HEK293 (cell line): ENCODE results near the gene HEYL.

Source experiments
- CTCF ChIA-PET: fragments of 350-600 bp; formaldehyde crosslinking; extraction: SDS; loops from one replicate; lab custom pipeline; 2021; ENCODE audit warnings: antibody characterized with exemption; lab: Yijun Ruan, JAX
- POLR2A ChIA-PET: fragments of 300-600 bp; formaldehyde crosslinking; extraction: SDS; loops from one replicate; lab custom pipeline; 2020; ENCODE audit warnings: antibody characterized with exemption, inconsistent platforms; lab: Yijun Ruan, JAX
- H3K27ac ChIP-seq: fragments of 200-500 bp; sonication (Bioruptor generic); 2 replicates; pipeline ENCODE4 v1.5.1; 2014; ENCODE audit warnings: low read depth, low read length, control low read depth, inconsistent platforms; ENCODE audit errors: extremely low read depth
- H3K36me3 ChIP-seq, 2 experiments: fragments of 200-500 bp in 1 of 2; sonication (Bioruptor generic) in 1 of 2; 1 replicate in 1 of 2; 2 replicates in 1 of 2; pipeline ENCODE4 v1.5.1; 2014 to 2017; ENCODE audit warnings: inconsistent platforms in 2 of 2, low read length in 2 of 2; ENCODE audit not compliant: control insufficient read depth in 2 of 2, insufficient read depth in 1 of 2
- H3K4me1 ChIP-seq: fragments of 200-500 bp; sonication (Bioruptor generic); 2 replicates; pipeline ENCODE4 v1.5.1; 2014; ENCODE audit warnings: mild to moderate bottlenecking, low read length, inconsistent platforms; ENCODE audit not compliant: control insufficient read depth, insufficient read depth
- H3K4me3 ChIP-seq: 2 replicates; pipeline ENCODE4 v1.5.1; 2011; ENCODE audit warnings: low read depth, mild to moderate bottlenecking, control low read depth, low read length, moderate library complexity
- H3K9me3 ChIP-seq: fragments of 200-500 bp; sonication (Bioruptor generic); 2 replicates; pipeline ENCODE4 v1.5.1; 2014; ENCODE audit warnings: low read depth, low read length, inconsistent platforms; ENCODE audit not compliant: control insufficient read depth, insufficient read depth
- GLIS1 ChIP-seq: fragments of 450-650 bp; formaldehyde crosslinking; IDR thresholded peaks from 2 replicates; pipeline ENCODE4 v1.5.1; 2016; ENCODE audit warnings: missing biosample characterization, missing genetic modification characterization
- KLF1 ChIP-seq: fragments of 450-650 bp; formaldehyde crosslinking; IDR thresholded peaks from 2 replicates; pipeline ENCODE4 v1.5.1; 2016; ENCODE audit warnings: missing biosample characterization, missing genetic modification characterization
- KLF17 ChIP-seq: fragments of 450-650 bp; formaldehyde crosslinking; IDR thresholded peaks from 2 replicates; pipeline ENCODE4 v1.5.1; 2016; ENCODE audit warnings: missing biosample characterization, missing genetic modification characterization
- KLF9 ChIP-seq: fragments of 450-650 bp; formaldehyde crosslinking; IDR thresholded peaks from 2 replicates; pipeline ENCODE4 v1.5.1; 2016; ENCODE audit warnings: missing biosample characterization, missing genetic modification characterization, low read depth
- SCRT1 ChIP-seq: fragments of 450-650 bp; formaldehyde crosslinking; IDR thresholded peaks from 2 replicates; pipeline ENCODE4 v1.5.1; 2016; ENCODE audit warnings: missing biosample characterization, missing genetic modification characterization, borderline replicate concordance
- SCRT2 ChIP-seq: fragments of 450-650 bp; formaldehyde crosslinking; IDR thresholded peaks from 2 replicates; pipeline ENCODE4 v1.5.1; 2016; ENCODE audit warnings: missing biosample characterization, missing genetic modification characterization
- SP2 ChIP-seq: fragments of 450-650 bp; formaldehyde crosslinking; IDR thresholded peaks from 2 replicates; pipeline ENCODE4 v1.5.1; 2016; ENCODE audit warnings: missing biosample characterization, missing genetic modification characterization
- ZBTB48 ChIP-seq: fragments of 450-650 bp; formaldehyde crosslinking; IDR thresholded peaks from 2 replicates; pipeline ENCODE4 v1.5.1; 2016; ENCODE audit warnings: missing biosample characterization, missing genetic modification characterization
- ZEB2 ChIP-seq: fragments of 450-650 bp; formaldehyde crosslinking; IDR thresholded peaks from 2 replicates; pipeline ENCODE4 v1.5.1; 2016; ENCODE audit warnings: missing biosample characterization, missing genetic modification characterization
- ZFHX2 ChIP-seq: fragments of 450-650 bp; formaldehyde crosslinking; conservative IDR thresholded peaks from 2 replicates; pipeline ENCODE4 v1.5.1; 2016; ENCODE audit warnings: missing biosample characterization, missing genetic modification characterization
- ZFP3 ChIP-seq: fragments of 450-650 bp; formaldehyde crosslinking; IDR thresholded peaks from 2 replicates; pipeline ENCODE4 v1.5.1; 2016; ENCODE audit warnings: low read depth, missing biosample characterization, missing genetic modification characterization
- ZIC2 ChIP-seq: fragments of 450-650 bp; formaldehyde crosslinking; IDR thresholded peaks from 2 replicates; pipeline ENCODE4 v1.5.1; 2016; ENCODE audit warnings: missing biosample characterization, missing genetic modification characterization
- ZNF2 ChIP-seq: fragments of 450-650 bp; formaldehyde crosslinking; IDR thresholded peaks from 2 replicates; pipeline ENCODE4 v1.5.1; 2016; ENCODE audit warnings: missing biosample characterization, missing genetic modification characterization
- ZNF548 ChIP-seq: fragments of 450-650 bp; formaldehyde crosslinking; IDR thresholded peaks from 2 replicates; pipeline ENCODE4 v1.5.1; 2016; ENCODE audit warnings: missing biosample characterization, missing genetic modification characterization
- ZNF561 ChIP-seq: fragments of 450-650 bp; IDR thresholded peaks from 2 replicates; pipeline ENCODE4 v1.5.1; 2018; ENCODE audit warnings: missing biosample characterization, missing genetic modification characterization, borderline replicate concordance
- ZNF626 ChIP-seq: fragments of 450-650 bp; sonication (Bioruptor Pico); formaldehyde crosslinking; IDR thresholded peaks from 2 replicates; pipeline ENCODE4 v1.5.1; 2018; ENCODE audit warnings: missing biosample characterization, missing genetic modification characterization, inconsistent platforms
- ZNF660 ChIP-seq: fragments of 450-650 bp; IDR thresholded peaks from 2 replicates; pipeline ENCODE4 v1.5.1; 2018; ENCODE audit warnings: missing biosample characterization, mild to moderate bottlenecking, missing genetic modification characterization
- ZNF76 ChIP-seq: fragments of 450-650 bp; formaldehyde crosslinking; IDR thresholded peaks from 2 replicates; pipeline ENCODE4; 2016; ENCODE audit warnings: low read depth, missing biosample characterization, missing genetic modification characterization, borderline replicate concordance
- ZNF791 ChIP-seq: fragments of 450-650 bp; formaldehyde crosslinking; IDR thresholded peaks from 2 replicates; pipeline ENCODE4 v1.5.1; 2016; ENCODE audit warnings: missing biosample characterization, missing genetic modification characterization
- ZXDB ChIP-seq: fragments of 450-650 bp; formaldehyde crosslinking; IDR thresholded peaks from 2 replicates; pipeline ENCODE4 v1.5.1; 2016; ENCODE audit warnings: missing biosample characterization, missing genetic modification characterization
- TF ChIP-seq, protein P1 (sequence below): sonication (generic); formaldehyde crosslinking; IDR thresholded peaks from 2 replicates; pipeline ENCODE4 v1.8.1; 2022; ENCODE audit warnings: mild to moderate bottlenecking, moderate library complexity, missing genetic modification reagents
- TF ChIP-seq, protein P2 (sequence below): fragments of 450-650 bp; formaldehyde crosslinking; IDR thresholded peaks from 2 replicates; pipeline ENCODE4 v1.5.1; 2016; ENCODE audit warnings: missing biosample characterization, missing genetic modification characterization
- TF ChIP-seq, protein P3 (sequence below): fragments of 450-650 bp; formaldehyde crosslinking; IDR thresholded peaks from 2 replicates; pipeline ENCODE4 v1.5.1; 2016; ENCODE audit warnings: missing biosample characterization, missing genetic modification characterization
- TF ChIP-seq, protein P4 (sequence below): fragments of 450-650 bp; formaldehyde crosslinking; IDR thresholded peaks from 2 replicates; pipeline ENCODE4 v1.5.1; 2017; ENCODE audit warnings: missing biosample characterization, missing genetic modification characterization
- TF ChIP-seq, protein P5 (sequence below): fragments of 450-650 bp; formaldehyde crosslinking; IDR thresholded peaks from 2 replicates; pipeline ENCODE4 v1.5.1; 2016; ENCODE audit warnings: missing biosample characterization, missing genetic modification characterization

The HEYL gene

GRCh38 chr1:39639305-39640130 lies at the start of gene HEYL:
Gene HEYL, minus strand, starts transcription at chr1:39639643. Its CDS starts 18 bp downstream, at chr1:39639625.
- peak within 1 kb of the TSS; percentile 53 for H3K4me3 ChIP-seq
- CTCF ChIA-PET: interaction anchor here (0.6 to 3.2 kb wide), 12 partner anchors 9 to 327 kb away, joined by 3 to 14 read pairs (median 4); no protein-coding TSS in a partner anchor
- no peaks in the 10 kb centered on the region for H3K9me3 ChIP-seq
- H3K4me1 ChIP-seq: no peaks in the 10 kb centered on the region
- POLR2A ChIA-PET: interaction anchor here (1.3 to 1.8 kb wide), 2 partner anchors 33 to 65 kb away, joined by 3 to 5 read pairs; no protein-coding TSS in a partner anchor
- peak within 1 kb of the TSS; percentile 58; the same call in 1 of the 2 replicates for H3K27ac ChIP-seq
- no peaks in the 10 kb centered on the region for H3K36me3 ChIP-seq
- TF ChIP-seq ZNF626 (tag by site-specific recombination) (no peak), KLF1 (tag by site-specific recombination) (peak; percentile 90), ZBTB48 (tag by site-specific recombination) (peak; percentile 51), KLF17 (0 out of 2 replicates have a peak, but pooled peaks have one; percentile 23), KLF9 (tag by site-specific recombination) (peak; percentile 54), ZIC2 (tag by site-specific recombination) (peak; percentile 91), SP2 (tag by site-specific recombination) (peak; percentile 34), ZNF548 (tag by site-specific recombination) (no peak), GLIS1 (tag by site-specific recombination) (peak; percentile 89), ZNF791 (peak; percentile 9; the same call in 1 of the 2 replicates), ZEB2 (tag by site-specific recombination) (0 out of 2 replicates have a peak, but pooled peaks have one; percentile 34), SCRT1 (tag by site-specific recombination) (peak; percentile 32; the same call in 1 of the 2 replicates), SCRT2 (tag by site-specific recombination) (peak; percentile 99), ZXDB (tag by site-specific recombination) (peak; percentile 79; the same call in 1 of the 2 replicates), ZNF2 (tag by site-specific recombination) (0 out of 2 replicates have a peak, but pooled peaks have one; percentile 18), ZNF76 (tag by site-specific recombination) (0 out of 2 replicates have a peak, but pooled peaks have one; percentile 35), ZFP3 (tag by site-specific recombination) (no peak), ZNF561 (tag by site-specific recombination) (peak; percentile 92), ZNF660 (tag by site-specific recombination) (0 out of 2 replicates have a peak, but pooled peaks have one; percentile 46), ZFHX2 (tag by site-specific recombination) (peak; percentile 85)
- TF ChIP-seq, protein P1, sequence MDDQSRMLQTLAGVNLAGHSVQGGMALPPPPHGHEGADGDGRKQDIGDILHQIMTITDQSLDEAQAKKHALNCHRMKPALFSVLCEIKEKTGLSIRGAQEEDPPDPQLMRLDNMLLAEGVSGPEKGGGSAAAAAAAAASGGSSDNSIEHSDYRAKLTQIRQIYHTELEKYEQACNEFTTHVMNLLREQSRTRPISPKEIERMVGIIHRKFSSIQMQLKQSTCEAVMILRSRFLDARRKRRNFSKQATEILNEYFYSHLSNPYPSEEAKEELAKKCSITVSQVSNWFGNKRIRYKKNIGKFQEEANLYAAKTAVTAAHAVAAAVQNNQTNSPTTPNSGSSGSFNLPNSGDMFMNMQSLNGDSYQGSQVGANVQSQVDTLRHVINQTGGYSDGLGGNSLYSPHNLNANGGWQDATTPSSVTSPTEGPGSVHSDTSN: 0 out of 2 replicates have a peak, but pooled peaks have one; percentile 54
- TF ChIP-seq, protein P2, sequence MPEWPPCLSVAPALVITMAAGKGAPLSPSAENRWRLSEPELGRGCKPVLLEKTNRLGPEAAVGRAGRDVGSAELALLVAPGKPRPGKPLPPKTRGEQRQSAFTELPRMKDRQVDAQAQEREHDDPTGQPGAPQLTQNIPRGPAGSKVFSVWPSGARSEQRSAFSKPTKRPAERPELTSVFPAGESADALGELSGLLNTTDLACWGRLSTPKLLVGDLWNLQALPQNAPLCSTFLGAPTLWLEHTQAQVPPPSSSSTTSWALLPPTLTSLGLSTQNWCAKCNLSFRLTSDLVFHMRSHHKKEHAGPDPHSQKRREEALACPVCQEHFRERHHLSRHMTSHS (tag by site-specific recombination): no peak
- TF ChIP-seq, protein P3, sequence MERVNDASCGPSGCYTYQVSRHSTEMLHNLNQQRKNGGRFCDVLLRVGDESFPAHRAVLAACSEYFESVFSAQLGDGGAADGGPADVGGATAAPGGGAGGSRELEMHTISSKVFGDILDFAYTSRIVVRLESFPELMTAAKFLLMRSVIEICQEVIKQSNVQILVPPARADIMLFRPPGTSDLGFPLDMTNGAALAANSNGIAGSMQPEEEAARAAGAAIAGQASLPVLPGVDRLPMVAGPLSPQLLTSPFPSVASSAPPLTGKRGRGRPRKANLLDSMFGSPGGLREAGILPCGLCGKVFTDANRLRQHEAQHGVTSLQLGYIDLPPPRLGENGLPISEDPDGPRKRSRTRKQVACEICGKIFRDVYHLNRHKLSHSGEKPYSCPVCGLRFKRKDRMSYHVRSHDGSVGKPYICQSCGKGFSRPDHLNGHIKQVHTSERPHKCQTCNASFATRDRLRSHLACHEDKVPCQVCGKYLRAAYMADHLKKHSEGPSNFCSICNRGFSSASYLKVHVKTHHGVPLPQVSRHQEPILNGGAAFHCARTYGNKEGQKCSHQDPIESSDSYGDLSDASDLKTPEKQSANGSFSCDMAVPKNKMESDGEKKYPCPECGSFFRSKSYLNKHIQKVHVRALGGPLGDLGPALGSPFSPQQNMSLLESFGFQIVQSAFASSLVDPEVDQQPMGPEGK (tag by site-specific recombination): peak; percentile 81
- TF ChIP-seq, protein P4, sequence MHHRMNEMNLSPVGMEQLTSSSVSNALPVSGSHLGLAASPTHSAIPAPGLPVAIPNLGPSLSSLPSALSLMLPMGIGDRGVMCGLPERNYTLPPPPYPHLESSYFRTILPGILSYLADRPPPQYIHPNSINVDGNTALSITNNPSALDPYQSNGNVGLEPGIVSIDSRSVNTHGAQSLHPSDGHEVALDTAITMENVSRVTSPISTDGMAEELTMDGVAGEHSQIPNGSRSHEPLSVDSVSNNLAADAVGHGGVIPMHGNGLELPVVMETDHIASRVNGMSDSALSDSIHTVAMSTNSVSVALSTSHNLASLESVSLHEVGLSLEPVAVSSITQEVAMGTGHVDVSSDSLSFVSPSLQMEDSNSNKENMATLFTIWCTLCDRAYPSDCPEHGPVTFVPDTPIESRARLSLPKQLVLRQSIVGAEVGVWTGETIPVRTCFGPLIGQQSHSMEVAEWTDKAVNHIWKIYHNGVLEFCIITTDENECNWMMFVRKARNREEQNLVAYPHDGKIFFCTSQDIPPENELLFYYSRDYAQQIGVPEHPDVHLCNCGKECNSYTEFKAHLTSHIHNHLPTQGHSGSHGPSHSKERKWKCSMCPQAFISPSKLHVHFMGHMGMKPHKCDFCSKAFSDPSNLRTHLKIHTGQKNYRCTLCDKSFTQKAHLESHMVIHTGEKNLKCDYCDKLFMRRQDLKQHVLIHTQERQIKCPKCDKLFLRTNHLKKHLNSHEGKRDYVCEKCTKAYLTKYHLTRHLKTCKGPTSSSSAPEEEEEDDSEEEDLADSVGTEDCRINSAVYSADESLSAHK (tag by site-specific recombination): 0 out of 2 replicates have a peak, but pooled peaks have one; percentile 16
- TF ChIP-seq, protein P5, sequence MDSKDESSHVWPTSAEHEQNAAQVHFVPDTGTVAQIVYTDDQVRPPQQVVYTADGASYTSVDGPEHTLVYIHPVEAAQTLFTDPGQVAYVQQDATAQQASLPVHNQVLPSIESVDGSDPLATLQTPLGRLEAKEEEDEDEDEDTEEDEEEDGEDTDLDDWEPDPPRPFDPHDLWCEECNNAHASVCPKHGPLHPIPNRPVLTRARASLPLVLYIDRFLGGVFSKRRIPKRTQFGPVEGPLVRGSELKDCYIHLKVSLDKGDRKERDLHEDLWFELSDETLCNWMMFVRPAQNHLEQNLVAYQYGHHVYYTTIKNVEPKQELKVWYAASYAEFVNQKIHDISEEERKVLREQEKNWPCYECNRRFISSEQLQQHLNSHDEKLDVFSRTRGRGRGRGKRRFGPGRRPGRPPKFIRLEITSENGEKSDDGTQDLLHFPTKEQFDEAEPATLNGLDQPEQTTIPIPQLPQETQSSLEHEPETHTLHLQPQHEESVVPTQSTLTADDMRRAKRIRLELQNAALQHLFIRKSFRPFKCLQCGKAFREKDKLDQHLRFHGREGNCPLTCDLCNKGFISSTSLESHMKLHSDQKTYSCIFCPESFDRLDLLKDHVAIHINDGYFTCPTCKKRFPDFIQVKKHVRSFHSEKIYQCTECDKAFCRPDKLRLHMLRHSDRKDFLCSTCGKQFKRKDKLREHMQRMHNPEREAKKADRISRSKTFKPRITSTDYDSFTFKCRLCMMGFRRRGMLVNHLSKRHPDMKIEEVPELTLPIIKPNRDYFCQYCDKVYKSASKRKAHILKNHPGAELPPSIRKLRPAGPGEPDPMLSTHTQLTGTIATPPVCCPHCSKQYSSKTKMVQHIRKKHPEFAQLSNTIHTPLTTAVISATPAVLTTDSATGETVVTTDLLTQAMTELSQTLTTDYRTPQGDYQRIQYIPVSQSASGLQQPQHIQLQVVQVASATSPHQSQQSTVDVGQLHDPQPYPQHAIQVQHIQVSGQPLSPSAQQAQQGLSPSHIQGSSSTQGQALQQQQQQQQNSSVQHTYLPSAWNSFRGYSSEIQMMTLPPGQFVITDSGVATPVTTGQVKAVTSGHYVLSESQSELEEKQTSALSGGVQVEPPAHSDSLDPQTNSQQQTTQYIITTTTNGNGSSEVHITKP (tag by site-specific recombination): peak; percentile 31; the same call in 1 of the 2 replicates
